ENCODE data around the gene MTOR. TPM values are rescaled to one million over a fixed set of nuclear protein-coding genes. Genes with fewer than 3 reads are reported as not detected.

Gene MTOR
- total and polyA plus RNA-seq, 9 donors: 11.7 to 32.4 (median 21.3) TPM

DNA sequence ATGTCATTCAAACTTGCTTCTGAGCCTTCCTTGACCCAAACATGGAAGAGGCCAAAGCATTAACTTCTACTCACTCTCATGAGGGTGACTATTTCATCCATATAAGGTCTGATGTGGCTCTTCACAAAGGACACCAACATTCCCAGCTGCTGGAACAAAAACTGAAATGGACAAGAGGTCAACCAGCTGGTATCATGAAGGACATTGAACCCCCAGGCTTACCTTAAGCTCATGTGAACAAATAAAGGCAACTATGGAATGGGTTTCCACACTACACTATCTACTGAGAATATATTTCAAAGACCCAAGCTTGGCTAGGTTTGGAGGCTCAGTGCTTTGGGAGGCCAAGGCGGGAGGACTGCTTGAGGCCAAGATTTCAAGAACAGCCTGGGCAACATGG lies 46.3 kb downstream of the MTOR start:
- no peaks in the 10 kb centered on the region for H3K4me1 ChIP-seq (ENCODE audit: insufficient read depth)
- H3K9me3 ChIP-seq: no peaks in the 10 kb centered on the region
- H3K36me3 ChIP-seq: no peaks in the 10 kb centered on the region
- intact Hi-C loops (cut with DNase I): no loop called here
- no peak for DNase-seq
- 95 to 100% (median 98%) methylated on average over 1 of the region's 1 CpG for WGBS, 3 donors
- no peaks in the 10 kb centered on the region for H3K27me3 ChIP-seq
- H3K4me3 ChIP-seq: no peak overlapping the region
- H3K27ac ChIP-seq: no peak overlapping the region
- TF ChIP-seq, protein P1, sequence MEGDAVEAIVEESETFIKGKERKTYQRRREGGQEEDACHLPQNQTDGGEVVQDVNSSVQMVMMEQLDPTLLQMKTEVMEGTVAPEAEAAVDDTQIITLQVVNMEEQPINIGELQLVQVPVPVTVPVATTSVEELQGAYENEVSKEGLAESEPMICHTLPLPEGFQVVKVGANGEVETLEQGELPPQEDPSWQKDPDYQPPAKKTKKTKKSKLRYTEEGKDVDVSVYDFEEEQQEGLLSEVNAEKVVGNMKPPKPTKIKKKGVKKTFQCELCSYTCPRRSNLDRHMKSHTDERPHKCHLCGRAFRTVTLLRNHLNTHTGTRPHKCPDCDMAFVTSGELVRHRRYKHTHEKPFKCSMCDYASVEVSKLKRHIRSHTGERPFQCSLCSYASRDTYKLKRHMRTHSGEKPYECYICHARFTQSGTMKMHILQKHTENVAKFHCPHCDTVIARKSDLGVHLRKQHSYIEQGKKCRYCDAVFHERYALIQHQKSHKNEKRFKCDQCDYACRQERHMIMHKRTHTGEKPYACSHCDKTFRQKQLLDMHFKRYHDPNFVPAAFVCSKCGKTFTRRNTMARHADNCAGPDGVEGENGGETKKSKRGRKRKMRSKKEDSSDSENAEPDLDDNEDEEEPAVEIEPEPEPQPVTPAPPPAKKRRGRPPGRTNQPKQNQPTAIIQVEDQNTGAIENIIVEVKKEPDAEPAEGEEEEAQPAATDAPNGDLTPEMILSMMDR (IDR thresholded peaks at IDR 0.05): no peak
- no peak for TF ChIP-seq POLR2A (IDR thresholded peaks at IDR 0.05)
- TF ChIP-seq EP300 (IDR thresholded peaks at IDR 0.05): no peak

DNA sequence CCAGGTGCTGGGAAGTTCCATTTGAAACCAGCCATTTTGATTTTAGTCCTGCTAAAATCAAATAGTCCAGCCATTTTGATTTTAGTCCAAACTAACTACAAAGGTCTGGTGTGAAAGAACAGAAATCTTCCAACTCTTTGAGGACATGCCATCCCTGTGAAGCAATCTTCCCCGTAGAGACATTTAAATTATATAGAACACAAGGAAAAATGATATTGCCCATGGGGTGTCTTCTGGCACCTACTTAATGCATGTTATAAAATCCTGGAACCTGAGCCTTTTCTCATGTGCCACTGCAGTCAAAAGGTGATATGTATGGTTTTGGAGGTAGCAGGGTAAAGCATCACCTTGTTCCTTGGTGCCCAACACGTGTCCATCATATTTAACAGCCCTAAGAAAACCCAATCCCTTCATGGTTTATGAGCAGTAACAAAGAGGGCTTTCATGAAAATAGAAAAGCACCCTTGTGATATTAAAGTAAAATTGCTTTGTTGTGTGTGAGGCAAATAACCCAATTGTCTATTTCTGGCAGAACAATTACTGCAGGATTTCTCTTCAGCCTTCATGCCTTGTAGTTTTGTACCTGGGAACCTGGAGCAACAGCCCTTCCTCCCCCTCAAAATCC lies 46.9 kb downstream of the MTOR start:
- no peaks in the 10 kb centered on the region for H3K9me3 ChIP-seq
- intact Hi-C loops (cut with DNase I): no loop called here
- no peak overlapping the region for H3K4me3 ChIP-seq
- no peak overlapping the region for H3K27ac ChIP-seq
- H3K4me1 ChIP-seq (ENCODE audit: insufficient read depth): no peaks in the 10 kb centered on the region
- no peak for TF ChIP-seq EP300 (IDR thresholded peaks at IDR 0.05)
- TF ChIP-seq, protein P1 (IDR thresholded peaks at IDR 0.05): no peak
- no peaks in the 10 kb centered on the region for H3K27me3 ChIP-seq
- 89 to 96% (median 93%) methylated on average over 2 of the region's 2 CpGs for WGBS, 3 donors
- no peaks in the 10 kb centered on the region for H3K36me3 ChIP-seq
- DNase-seq: no peak

DNA sequence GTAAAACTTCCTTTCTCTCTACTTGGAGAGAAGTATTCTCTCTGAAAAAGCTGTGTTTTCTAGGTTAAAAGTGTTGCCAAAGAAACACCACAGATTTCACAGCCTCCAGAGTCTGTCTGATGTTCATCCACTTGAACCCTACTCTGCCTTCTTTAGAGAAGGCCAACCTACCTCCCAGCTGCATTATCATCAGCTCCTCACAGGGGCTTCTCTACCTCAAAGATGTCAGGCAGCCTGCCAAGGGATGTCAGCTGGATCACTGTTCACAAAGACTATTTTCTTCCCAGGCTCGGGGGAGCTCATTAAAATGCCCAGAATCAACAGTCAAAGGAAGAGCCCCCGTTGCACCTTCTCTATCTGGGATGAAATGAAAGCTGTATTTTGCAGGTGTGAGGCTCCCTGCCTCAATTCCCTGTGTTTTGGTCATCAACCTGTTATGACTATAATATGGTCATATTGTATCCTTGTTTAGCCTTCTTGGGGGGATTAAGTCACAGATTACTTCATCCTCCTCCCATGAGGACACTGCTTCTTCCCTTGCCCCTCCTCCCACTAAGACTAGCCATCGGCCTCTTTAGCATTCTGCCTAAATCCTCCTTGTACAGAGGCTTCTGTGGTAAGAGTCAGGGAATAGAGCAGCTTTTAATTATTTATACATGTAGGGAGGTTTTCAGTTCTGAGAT lies 47.5 kb downstream of the MTOR start:
- no peak for DNase-seq
- Histone ChIP-seq H3K9me3 (no peaks in the 10 kb centered on the region), H3K4me3 (no peak overlapping the region), H3K27me3 (no peaks in the 10 kb centered on the region), H3K36me3 (no peaks in the 10 kb centered on the region), H3K4me1 (ENCODE audit: insufficient read depth) (no peaks in the 10 kb centered on the region), H3K27ac (no peak overlapping the region)
- TF ChIP-seq EP300 (IDR thresholded peaks at IDR 0.05) (no peak), POLR2A (IDR thresholded peaks at IDR 0.05) (no peak)
- TF ChIP-seq, protein P1 (IDR thresholded peaks at IDR 0.05): peak in 1 of 3 donors; percentile 6
- 61 to 84% (median 71%) methylated on average over 3 of the region's 3 CpGs for WGBS, 3 donors
- intact Hi-C loops (cut with DNase I): no loop called here

DNA sequence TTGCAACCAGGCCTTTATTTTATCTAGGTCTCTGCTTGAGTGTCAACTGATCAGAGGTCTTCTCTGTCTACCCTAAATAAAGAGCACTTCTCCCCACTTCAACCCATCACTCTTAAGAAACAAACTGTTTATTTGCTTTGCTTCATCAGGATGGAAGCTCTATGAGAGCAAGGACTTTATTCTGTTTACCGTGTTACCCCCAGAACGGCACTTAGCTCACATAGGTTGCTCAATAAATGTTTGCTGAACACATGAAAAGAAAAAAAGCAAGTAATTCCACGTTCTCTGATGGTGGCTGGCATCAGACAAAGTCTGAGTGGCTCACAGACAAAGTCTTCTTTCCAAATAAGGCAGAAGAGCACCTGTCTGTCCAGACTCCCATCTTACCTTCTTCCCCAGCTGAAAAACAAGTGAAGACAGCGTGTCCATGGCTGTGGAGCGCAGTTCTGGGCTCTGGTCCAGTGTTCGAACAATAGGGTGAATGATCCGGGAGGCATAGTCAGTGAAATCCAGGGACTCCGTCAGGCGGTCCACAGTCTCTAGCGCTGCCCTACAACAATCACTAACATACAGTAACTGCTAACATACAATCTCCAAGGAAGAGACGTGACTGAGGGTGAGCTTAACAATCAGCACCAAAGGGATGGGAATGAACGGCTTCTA lies 50.3 kb downstream of the MTOR start:
- intact Hi-C loops (cut with DNase I): no loop called here
- Histone ChIP-seq H3K36me3 (no peaks in the 10 kb centered on the region), H3K4me1 (ENCODE audit: insufficient read depth) (peaks cover 3% of the 10 kb centered on the region), H3K27me3 (no peaks in the 10 kb centered on the region), H3K4me3 (no peak overlapping the region), H3K27ac (no peak overlapping the region), H3K9me3 (no peaks in the 10 kb centered on the region)
- 95 to 97% (median 97%) methylated on average over 12 of the region's 12 CpGs for WGBS, 3 donors
- DNase-seq: no peak
- no peak for TF ChIP-seq POLR2A (IDR thresholded peaks at IDR 0.05)
- TF ChIP-seq, protein P1 (IDR thresholded peaks at IDR 0.05): no peak
- no peak for TF ChIP-seq EP300 (IDR thresholded peaks at IDR 0.05)

Measured in ovary (tissue), 9 donors.